ENCODE measurements around the gene EEPD1. TPM values are rescaled to one million over a fixed set of nuclear protein-coding genes. Genes with fewer than 3 reads are reported as not detected.
A peak's percentile ranks its signal among the peaks of the same experiment; 100 is the strongest.
"Not testable (repeated sequence)": the region's sequence is repeated elsewhere in the genome, so short reads cannot be mapped to it uniquely, and the experiment has no call there.

The EEPD1 gene
- total RNA-seq, 1 donor from 2014 or later, result 27.8 TPM

DNA sequence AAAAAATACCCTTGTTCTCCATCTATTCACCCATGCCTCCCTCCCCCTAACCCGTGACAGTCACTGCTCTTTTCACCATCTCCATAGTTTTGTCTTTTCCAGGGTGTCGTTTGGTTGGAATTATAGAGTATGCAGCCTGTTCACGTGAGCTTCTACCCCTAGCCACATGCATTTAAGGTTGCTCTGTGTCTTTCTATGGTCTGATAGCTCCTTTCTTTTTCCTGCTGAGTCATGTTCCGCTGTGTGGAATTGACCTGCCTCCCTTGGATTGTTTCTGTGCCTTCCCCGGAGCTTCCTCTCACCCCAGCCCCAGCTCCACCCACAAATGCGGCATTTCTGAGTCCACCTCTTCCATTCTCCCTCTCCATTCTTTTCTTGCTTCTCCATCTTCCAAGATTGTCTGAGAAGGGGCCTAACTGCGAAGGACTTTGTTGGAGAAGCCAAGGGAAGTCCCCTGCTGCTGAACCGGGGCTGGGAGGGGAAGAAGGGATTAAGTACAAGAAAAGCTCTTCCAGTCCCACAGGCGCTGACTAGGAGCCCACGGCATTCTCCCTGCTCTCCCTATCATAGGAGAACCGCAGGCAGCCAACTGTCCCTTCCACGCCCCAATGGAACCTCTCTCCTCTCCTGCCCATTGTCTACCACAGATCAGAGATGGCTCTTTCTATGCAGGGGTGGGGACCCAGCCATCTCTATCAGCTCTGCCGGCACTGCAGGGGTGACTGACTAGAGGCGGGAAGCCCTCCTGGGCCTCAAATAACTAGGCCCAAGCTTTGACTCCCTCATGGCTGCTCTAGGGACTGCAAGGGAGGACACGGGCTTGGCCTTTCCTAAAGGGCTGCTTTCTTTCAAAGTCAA lies 149.1 kb downstream of the EEPD1 start:
- no peak for DNase-seq

DNA sequence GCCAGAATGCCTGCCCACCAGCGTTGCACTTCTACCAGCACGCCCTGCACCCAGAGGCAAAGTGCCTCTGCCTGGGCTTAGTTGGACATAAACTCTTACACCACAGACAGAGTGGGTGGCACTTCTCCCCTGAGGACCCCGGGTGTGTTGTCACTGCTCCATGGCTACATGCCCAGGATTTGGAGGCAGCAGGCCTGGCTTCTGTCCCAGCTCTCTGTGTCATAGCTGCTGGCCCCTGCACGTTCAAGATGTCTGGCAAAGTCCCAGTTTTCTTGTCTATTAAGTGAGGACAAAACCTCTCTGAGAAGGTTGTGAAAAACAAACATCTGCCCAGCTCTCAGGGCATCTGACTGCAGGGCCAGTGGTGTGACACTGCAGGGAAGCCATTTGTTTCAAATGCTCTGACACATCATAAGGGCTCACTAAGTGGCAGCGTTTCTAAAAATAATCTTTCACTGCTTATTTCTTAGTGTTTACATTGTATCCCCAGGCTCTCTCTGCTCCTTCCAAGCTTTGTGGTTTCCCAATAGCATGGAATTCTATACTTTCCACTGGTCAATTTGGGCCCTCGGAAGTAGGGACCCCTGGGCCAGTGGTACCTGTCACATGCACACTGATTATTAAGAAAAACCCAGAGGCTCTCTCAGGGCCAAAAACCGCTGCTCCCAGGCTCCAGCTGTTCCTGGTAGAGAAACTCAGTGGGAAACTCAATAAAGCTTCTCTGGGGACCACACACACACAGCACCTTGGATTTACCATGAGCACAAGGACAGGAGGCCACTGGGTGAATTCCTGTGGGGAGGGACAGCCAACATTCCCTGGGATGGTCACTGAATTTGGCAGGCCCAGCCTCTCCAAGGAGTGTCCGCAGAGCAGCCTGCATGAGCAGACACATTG lies 150.4 kb downstream of the EEPD1 start:
- peak; percentile 82 for DNase-seq

DNA sequence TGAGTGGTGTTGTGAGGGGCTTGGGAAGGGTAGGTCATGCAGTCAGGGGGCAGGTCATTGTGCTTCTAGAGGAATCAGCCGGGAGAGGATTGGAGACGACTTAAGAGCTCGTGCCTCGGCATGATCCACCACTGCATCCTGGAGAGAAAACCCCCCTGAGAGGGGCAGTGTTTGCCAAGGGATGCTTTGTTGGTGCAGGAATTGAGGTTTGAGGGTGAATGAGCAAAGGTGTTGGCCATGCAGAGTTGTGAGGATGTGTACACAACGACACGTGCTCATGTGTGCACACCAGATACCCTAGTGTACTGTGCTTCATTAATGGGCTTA lies 151.0 kb downstream of the EEPD1 start:
- no peak for DNase-seq

DNA sequence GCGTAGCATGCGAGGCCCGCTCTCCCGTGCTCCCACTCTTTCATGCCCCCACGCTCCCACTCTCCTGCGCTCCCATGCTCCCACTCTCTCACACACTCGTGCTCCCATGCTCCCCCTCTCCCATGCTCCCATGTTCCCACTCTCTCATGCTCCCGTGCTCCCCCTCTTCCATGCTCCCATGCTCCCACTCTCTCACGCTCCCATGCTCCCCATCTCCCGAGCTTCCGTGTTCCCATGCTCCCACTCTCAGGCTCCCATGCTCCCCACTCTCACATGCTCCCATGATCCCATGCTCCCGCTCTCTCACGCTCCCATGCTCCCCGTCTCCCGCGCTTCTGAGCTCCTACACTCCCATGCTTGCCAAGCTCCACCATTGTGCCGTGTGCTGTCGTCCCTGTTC lies 152.2 kb downstream of the EEPD1 start:
- DNase-seq, result no peak

DNA sequence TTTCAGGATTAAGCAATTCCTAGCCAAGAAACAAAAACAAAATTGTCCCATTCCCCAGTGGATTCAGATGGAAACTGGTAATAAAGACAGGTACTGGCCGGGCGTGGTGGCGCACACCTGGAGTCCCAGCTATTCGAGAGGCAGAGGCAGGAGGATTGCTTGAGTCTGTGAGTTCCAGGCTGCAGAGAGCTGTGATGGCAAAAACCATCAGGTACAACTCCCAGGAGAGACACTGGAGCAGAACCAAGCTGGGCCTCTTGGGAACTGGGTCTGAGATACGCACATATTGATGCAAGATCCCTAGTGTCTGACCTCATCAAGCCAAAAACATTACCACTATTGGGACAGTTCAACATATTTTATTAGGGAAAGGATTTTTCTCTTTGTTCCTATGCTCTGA lies 152.6 kb downstream of the EEPD1 start:
- DNase-seq, result no peak

DNA sequence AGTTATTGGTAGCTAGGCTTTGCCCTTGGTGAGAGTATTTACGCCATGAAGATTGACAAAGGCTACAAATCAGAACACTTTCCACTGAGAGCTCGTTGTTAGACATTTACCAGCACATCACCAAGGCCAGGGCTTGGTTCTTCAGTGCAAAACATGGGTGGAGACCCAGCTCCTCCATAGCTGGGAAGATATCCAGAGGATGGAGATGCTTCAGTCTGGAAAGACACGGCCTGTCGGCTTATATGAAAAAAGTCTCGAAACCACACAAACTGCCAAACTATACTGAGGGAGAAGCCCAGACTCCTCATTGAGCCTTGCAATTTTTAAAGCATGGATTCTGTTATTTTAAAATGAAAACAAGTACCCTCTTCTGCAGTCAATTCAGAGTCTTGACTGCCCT lies 153.2 kb downstream of the EEPD1 start:
- DNase-seq, result no peak

DNA sequence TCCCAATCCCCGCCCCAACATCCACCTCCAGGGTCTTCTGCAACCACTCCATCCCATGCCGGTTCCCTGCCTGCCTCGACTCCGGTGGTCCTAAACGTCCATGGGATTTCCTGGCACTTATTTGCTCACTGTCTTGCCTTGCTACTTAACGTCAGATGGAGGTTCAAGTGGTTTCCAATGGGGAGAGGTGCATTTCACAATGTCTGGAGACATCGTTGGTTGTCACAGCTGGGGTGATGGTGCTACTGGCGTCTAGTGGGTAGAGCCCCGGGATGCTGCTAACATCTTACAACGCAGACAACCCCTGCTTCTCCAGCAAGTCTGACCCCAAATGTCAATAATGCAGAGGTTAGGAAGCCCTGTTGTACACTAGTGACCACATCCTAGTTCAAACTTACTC lies 153.7 kb downstream of the EEPD1 start:
- DNase-seq, result no peak

DNA sequence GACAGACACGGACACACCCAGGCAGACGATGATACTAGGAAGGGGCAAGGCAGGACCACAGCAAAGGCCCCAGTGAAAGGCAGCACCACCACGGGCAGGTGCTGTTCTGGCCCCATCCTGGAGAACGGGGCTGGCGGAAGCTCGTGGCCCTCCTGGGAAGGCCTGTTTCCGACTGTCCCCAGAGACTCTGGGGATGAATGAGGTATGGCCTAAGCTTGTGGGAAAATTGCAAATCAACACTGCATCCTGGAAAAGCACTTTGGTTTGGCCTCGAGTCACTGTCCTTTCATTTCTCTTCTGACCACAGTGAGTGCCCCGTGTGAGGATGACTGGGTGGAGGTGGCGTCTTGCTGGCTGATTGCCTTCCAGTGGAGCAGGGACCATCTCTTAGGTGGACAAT lies 155.0 kb downstream of the EEPD1 start:
- no peak for DNase-seq

DNA sequence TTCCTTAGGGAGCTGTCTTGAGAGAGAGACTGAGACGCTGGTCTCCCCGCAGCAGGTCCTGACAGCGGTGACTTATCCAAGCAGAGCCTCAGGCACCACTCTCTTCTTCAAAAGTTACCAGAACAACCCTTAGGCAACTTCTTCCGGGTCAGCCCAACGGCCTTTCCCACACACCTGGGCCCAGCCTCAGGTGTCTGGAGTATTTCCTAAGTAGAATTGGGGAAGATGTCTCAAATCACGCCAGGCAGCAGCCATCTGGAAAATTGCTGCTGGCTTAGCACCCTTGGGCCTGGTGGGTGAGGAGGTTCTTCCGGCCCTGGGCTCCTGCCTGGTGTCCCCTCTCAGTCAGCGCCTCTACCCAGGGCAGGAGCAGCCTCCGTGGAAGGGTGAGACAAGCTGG lies 156.2 kb downstream of the EEPD1 start:
- no peak for DNase-seq

DNA sequence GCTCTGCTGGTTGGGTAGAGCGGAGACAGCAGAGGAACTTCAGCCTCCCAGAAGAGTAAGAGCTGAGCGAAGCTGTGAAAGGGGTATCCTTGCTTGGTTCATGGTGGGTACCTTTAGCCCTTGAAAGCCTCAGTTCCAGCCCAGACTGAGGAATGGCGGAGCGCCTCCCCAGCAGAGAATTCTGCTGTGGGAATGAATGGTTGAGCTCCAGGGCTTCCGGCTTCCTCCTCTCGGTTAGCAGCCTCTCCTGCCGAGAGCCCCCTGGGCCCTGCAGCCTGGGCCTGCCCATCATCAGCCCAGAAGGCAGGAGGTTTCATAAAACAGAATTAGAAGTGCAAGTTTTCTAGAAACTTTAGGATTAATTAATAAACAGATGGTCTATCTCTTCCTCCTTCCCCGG lies 156.7 kb downstream of the EEPD1 start:
- no peak for DNase-seq

DNA sequence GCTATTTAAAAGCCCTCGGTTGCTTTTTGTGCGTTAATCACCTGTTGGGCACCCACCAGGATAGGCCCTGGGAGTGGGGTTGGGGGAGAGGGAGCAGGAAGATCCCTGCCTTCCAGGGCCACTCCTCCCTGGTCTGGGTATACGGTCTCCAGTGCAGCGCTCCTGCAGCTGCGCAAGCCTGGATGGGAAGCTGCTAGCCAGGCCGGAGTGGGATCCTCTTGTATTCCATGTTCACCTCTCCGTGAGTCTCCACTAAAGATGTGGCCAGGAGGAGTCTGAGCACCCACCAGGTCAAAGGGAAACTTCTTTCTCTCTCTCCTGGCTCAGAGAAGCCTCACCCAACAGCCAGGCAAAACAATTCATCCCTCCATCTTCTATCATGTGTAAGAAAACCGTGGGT lies 157.8 kb downstream of the EEPD1 start:
- DNase-seq, result no peak

DNA sequence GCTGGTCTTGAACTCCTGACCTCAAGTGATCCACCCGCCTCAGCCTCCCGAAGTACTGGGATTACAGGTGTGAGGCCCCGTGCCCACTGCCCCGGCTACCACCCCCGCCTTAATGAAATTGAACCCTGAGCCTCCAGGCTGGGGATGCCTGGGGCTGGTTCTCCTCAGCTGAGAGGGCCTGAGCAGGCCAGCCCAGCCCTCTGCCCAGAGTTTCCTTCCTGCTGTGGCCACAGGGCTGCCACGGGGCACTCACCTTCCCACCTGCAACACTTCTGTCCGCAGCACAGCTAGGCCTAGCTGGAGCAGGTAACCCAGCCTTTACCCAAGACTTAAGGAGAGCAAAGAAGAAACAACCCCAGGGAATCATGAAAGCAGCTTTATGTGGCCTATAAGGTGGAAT lies 158.5 kb downstream of the EEPD1 start:
- no peak for DNase-seq

DNA sequence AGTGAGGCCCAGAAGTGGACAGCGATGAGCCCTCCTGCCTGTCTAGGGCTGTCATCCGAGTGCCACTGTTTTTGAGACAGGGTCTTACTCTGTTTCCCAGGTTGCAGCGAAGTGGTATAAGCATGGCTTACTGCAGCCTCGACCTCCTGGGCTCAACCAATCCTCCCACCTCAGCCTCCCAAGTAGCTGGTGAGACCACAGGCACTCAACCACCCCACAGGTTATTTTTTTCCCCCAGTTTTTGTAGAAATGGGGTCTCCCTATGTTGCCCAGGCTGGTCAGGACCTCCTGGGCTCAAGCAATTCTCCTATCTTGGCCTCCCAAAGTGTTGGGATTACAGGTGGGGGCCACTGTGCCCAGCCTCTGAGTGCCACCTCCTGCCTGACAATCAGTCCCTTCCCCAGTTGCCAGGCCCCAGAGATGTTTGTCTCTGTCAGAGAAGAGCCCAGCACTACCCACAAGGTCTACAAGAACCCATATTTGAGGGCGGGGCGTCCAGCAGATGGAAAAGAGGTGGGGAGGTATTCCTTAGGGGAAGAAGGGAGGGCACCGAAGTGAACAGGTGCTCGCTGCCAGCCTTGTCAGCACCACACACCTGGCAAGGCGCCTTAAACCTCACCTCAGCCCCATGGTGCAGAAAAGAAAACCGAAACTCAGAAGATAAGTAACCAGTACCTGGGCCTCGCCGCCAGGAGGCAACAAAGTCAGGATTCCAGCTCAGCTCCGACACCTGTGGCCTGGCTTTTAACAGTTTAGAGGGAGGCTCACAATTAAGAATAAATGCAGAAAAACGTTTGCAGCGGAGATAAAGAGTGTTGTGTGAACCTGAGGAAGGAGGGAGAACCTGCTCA lies 159.2 kb downstream of the EEPD1 start:
- DNase-seq, result no peak

DNA sequence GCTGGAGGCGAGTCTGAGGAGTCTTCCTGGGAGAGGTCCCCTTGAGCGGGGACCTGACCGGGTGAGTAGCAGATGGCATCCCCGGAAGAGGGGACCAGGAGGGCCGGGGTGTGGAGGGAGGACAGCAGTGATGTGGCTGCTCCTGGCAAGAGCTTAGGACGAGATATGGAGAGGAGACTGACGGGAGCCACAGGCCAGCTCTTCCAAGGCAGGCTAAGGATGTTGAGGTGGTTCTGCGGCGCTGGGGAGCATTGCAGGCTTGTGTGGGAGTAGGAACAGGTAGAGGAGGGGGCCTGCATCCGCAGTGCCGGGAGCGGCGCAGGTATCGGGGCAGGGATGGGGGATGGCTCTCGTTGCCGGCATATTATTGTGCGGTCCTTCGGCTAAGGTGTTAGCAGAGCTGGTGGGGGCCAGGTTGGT lies 159.9 kb downstream of the EEPD1 start:
- DNase-seq, result no peak

DNA sequence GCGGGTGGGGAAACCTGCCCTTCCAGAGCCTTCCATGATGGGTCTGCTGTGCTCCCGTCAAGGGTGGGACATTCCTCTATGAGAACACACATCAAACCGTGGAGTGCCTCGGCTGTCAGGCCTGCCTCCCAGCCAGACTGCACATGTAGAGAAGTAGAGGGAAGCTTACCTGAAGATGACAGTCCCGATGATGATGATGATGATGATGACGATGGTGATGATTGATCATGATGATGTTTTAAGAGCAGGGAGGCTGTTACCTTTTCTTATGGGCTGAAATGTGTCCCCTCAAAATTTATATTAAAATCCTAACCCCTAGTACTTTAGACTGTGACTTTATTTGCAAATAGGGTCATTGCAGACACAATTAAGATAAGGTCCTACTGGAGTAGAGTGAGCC lies 160.6 kb downstream of the EEPD1 start:
- DNase-seq, result no peak

DNA sequence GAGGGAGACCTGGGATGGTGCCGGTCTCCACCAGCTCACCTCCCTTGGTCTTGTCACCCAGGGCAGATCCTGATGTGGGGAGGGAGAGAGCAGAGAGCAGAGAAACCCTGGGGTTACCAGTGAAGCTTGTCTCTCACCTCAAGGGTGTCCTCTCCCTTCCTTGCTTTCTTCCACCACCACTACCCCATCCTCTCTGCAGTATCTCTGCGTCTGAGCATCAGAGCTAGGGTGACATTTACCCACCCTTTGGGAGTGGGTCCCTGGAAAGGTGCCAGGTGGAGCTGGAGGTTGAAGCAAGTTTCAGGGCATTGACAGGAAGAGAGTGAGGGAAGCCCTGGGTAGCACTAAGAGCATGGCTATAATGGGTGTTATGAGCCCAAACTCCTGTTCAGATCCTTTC lies 161.4 kb downstream of the EEPD1 start:
- no peak for DNase-seq

DNA sequence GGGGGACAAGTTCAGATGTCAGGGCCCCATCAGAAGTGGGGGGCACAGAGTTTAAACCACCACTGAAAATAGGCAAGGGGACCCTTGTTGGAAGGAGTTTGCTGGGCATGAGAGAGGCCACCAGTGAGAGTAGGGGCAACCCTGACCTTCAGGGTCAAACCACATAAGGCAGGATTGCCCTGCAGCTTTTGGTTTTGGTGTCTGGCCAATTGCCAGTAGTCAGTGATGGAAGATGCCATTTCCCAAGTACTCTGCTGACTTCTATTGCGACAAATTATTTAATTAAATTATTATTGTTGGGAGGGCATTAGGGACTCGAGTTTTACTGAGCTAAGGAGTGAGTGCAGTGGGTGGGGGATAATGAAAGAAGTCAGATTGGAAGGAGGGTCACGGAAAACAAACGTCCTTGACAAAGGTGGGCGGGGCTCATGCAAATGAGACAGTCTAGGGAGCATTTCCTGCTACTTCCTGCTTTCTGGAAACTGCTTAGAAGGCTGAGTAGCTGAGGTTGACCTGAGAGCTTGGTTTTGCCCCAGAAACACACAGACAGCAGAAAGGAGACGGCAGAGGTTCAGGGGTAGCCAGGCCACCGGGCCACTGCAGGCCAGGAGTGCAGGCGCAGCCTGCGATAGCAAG lies 162.4 kb downstream of the EEPD1 start:
- no peak for DNase-seq

DNA sequence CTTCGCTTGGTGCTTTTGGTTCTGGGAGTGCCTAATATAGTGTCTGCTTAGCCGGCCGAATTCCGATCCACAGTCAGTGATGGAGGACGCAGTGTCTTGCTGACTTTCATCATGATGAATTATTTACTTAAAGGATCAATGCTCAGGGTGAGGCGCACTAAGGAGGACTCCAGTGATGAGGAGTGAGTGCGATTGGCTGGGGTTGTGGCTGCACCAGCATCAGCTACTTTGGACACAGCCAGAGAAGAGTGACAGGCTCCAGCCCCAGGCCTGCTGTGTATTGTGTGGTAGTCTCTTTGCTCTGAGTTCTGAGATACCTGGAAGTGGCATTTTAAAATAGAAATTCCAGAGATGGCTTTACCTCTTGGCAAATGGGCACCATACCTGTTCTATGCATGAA lies 163.3 kb downstream of the EEPD1 start:
- no peak for DNase-seq

DNA sequence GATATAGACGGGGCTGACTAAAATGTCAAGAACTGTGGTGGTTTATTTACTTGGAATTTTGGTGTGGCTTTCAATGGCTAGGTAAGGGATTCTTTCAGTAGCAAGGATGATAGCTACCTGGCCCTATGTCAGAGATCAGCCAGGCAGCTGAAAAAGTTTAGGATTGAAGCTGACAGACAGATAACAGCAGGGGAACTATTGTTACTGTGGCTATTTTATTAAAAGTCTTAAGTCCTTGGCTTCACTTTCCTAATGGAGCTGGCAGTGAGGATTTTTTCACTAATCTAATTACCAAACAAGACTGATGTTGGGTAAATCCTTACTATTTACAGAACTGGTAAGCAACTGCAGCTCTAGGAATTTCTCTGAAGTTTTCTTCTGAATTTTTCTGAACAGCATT lies 164.2 kb downstream of the EEPD1 start:
- DNase-seq, result no peak

DNA sequence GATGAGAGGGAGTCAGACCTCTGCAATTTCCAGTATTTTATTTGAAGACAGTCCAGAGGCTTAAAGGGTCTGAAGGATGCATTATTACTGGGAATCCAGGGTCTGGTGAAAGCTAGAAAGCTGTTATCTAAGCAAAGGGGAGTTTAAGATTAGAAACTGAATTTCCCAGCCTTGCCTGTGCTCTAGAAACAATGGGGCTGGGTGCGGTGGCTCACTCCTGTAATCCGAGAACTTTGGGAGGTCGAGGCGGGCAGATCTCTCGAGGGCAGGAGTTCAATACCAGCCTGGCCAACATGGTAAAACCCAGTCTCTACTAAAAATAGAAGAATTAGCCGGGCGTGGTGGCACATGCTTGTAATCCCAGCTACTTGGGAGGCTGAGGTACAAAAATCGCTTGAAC lies 165.1 kb downstream of the EEPD1 start:
- DNase-seq, result no peak

DNA sequence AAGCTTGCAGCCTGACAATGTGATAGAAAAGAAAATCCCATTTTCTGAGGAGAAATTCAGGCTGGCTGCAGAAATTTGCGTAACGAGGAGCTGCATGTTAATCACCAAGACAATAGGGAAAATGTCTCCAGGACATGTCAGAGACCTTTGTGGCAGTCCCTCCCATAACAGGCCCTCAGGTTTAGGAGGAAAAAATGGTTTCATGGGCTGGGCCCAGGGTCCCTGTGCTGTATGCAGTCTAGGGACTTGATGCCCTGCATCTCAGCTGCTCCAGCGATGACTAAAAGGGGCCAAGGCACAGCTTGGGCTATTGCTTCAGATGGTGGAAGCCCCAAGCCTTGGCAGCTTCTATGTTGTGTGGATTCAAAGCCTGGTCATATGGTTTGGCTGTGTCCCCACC lies 168.2 kb downstream of the EEPD1 start:
- DNase-seq, result not testable (repeated sequence)

DNA sequence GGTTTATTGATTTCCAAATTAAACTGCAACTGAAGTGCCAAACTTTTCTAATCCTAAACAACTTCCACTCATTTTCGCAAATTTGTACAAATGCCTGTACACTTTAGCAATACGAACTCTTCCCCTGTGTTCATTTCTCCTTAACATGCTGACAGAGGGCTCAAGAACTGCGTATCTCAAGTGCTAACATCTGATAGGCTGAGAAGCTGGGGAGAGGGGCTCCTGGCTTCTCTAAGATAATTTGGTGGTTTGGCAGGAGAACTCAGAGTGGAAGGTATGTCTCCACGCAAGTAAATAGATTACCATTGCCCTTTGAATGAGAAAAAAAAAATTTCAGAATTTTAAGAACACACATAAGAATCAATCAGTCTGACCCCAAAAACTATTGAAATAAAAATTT lies 183.3 kb downstream of the EEPD1 start:
- DNase-seq, result no peak
